HFFc6 (cell line): ENCODE results near the gene LHX2. TPM values are rescaled to one million over a fixed set of nuclear protein-coding genes. Genes with fewer than 3 reads are reported as not detected.

ENCODE experiments used
- DNase-seq: peaks from one replicate; pipeline ENCODE4 v3.0.0-alpha.2; 2018
- H3K27ac Mint-ChIP-seq: 2 replicates; pipeline ENCODE4 v1.8.0; 2020; ENCODE audit warnings: mild to moderate bottlenecking, mixed read lengths
- H3K27me3 Mint-ChIP-seq: 2 replicates; pipeline ENCODE4 v1.8.0; 2021; ENCODE audit warnings: mild to moderate bottlenecking, moderate library complexity, mixed read lengths; ENCODE audit not compliant: insufficient read depth
- H3K36me3 Mint-ChIP-seq: 2 replicates; pipeline ENCODE4 v1.8.0; 2021; ENCODE audit warnings: low read depth, mixed read lengths
- H3K4me1 Mint-ChIP-seq: 2 replicates; pipeline ENCODE4 v1.8.0; 2020; ENCODE audit warnings: low read depth, mixed read lengths
- H3K4me3 Mint-ChIP-seq: 2 replicates; pipeline ENCODE4 v1.8.0; 2020; ENCODE audit warnings: mild to moderate bottlenecking, moderate library complexity, mixed read lengths
- H3K9me3 Mint-ChIP-seq: 2 replicates; pipeline ENCODE4 v1.8.0; 2020; ENCODE audit warnings: mild to moderate bottlenecking, mixed read lengths
- CTCF ChIP-seq: fragments of 200-600 bp; sonication (generic); IDR thresholded peaks from 2 replicates; pipeline ENCODE4 v1.5.0; 2021; ENCODE audit warnings: antibody characterized with exemption, mild to moderate bottlenecking
- total RNA-seq, 6 experiments: library from RNA; stranded (reverse); fragmentation: NEBNext Ultra II Directional; extraction: Animal tissue kit (Norgen Biotek cat#: 25700); gene quantifications; 2 replicates in 1 of 6; 3 replicates in 5 of 6; pipeline ENCODE4 v1.2.3, GENCODE V29; 2021

Gene LHX2
- total RNA-seq, 6 experiments from 2014 or later = not detected

- no peak for TF ChIP-seq CTCF
- DNase-seq = no peak
- H3K27ac Mint-ChIP-seq = no peak overlapping the region
- no peaks in the 10 kb centered on the region for H3K36me3 Mint-ChIP-seq
- H3K4me3 Mint-ChIP-seq = no peak overlapping the region
- H3K4me1 Mint-ChIP-seq = peaks cover 14% of the 10 kb centered on the region
- peaks cover 37% of the 10 kb centered on the region for H3K27me3 Mint-ChIP-seq
- no peaks in the 10 kb centered on the region for H3K9me3 Mint-ChIP-seq
Measured at GRCh38 chr9:124035001-124035650, 23.6 kb downstream of the LHX2 start.

- H3K4me3 Mint-ChIP-seq = no peak overlapping the region
- TF ChIP-seq CTCF = no peak
Measured at GRCh38 chr9:124036578-124036977, 25.0 kb downstream of the LHX2 start.

GRCh38 chr9:124037790-124038189, 26.2 kb downstream of the LHX2 start:
- DNase-seq = no peak
- H3K36me3 Mint-ChIP-seq = no peaks in the 10 kb centered on the region
- peaks cover 36% of the 10 kb centered on the region for H3K27me3 Mint-ChIP-seq
- H3K4me3 Mint-ChIP-seq = no peak overlapping the region
- H3K27ac Mint-ChIP-seq = no peak overlapping the region
- peaks cover 15% of the 10 kb centered on the region for H3K4me1 Mint-ChIP-seq
- no peaks in the 10 kb centered on the region for H3K9me3 Mint-ChIP-seq
- no peak; the same call in 1 of the 2 replicates for TF ChIP-seq CTCF

More at GRCh38 chr9:124036578-124036977, 25.0 kb downstream of the LHX2 start:
- Mint-ChIP-seq H3K27ac (no peak overlapping the region), H3K36me3 (no peaks in the 10 kb centered on the region), H3K4me1 (peaks cover 12% of the 10 kb centered on the region), H3K27me3 (peaks cover 36% of the 10 kb centered on the region), H3K9me3 (no peaks in the 10 kb centered on the region)
- no peak for DNase-seq

- Mint-ChIP-seq H3K36me3 (no peaks in the 10 kb centered on the region), H3K4me1 (peaks cover 15% of the 10 kb centered on the region), H3K27me3 (peaks cover 33% of the 10 kb centered on the region), H3K27ac (no peak overlapping the region), H3K4me3 (no peak overlapping the region), H3K9me3 (no peaks in the 10 kb centered on the region)
- TF ChIP-seq CTCF = no peak
- DNase-seq = no peak
Measured at GRCh38 chr9:124038239-124038638, 26.7 kb downstream of the LHX2 start.

- Mint-ChIP-seq H3K36me3 (no peaks in the 10 kb centered on the region), H3K4me3 (no peak overlapping the region), H3K9me3 (no peaks in the 10 kb centered on the region), H3K27me3 (peaks cover 39% of the 10 kb centered on the region), H3K27ac (no peak overlapping the region), H3K4me1 (peaks cover 15% of the 10 kb centered on the region)
- DNase-seq = no peak
- peak; percentile 35 for TF ChIP-seq CTCF
Measured at GRCh38 chr9:124038790-124039633, 27.4 kb downstream of the LHX2 start.
